Stimulated activated CD4-positive, alpha-beta T cell treated with anti-CD3 and anti-CD28 coated beads, Interleukin-2, amount 100 ng/mL, for 4 hours (primary cell): ENCODE measurements around the gene SFRP5.

Experiments
- DNase-seq: peaks from one replicate; pipeline ENCODE4 v3.0.0-alpha.2; 2020; ENCODE audit warnings: low read depth

SFRP5 gene

GRCh38 chr10:97765201-97765600 lies 6.6 kb downstream of the SFRP5 start:
- DNase-seq: no peak

- DNase-seq: no peak
Observed at GRCh38 chr10:97764519-97764931, 7.3 kb downstream of the SFRP5 start.

- DNase-seq: no peak
Observed at GRCh38 chr10:97763947-97764346, 7.9 kb downstream of the SFRP5 start.

- DNase-seq: no peak
Observed at GRCh38 chr10:97763411-97763810, 8.4 kb downstream of the SFRP5 start.

GRCh38 chr10:97762816-97763215 lies 9.0 kb downstream of the SFRP5 start:
- DNase-seq: no peak

GRCh38 chr10:97762056-97762455 lies 9.7 kb downstream of the SFRP5 start:
- DNase-seq: no peak

GRCh38 chr10:97761331-97761865 lies 10.4 kb downstream of the SFRP5 start:
- no peak for DNase-seq

- DNase-seq: no peak
Observed at GRCh38 chr10:97760461-97761257, 11.1 kb downstream of the SFRP5 start.

GRCh38 chr10:97759946-97760345 lies 11.9 kb downstream of the SFRP5 start:
- DNase-seq: no peak

GRCh38 chr10:97759158-97759887 lies 12.5 kb downstream of the SFRP5 start:
- peak; percentile 14 for DNase-seq

- no peak for DNase-seq
Observed at GRCh38 chr10:97757471-97757870, 14.3 kb downstream of the SFRP5 start.

- DNase-seq: no peak
Observed at GRCh38 chr10:97755718-97756117, 16.1 kb downstream of the SFRP5 start.

- no peak for DNase-seq
Observed at GRCh38 chr10:97754726-97755125, 17.1 kb downstream of the SFRP5 start.

GRCh38 chr10:97752956-97753355 lies 18.8 kb downstream of the SFRP5 start:
- DNase-seq: no peak

GRCh38 chr10:97748116-97748515 lies 23.7 kb downstream of the SFRP5 start:
- no peak for DNase-seq

- no peak for DNase-seq
Observed at GRCh38 chr10:97747573-97747972, 24.2 kb downstream of the SFRP5 start.

GRCh38 chr10:97744405-97745035 lies 27.3 kb downstream of the SFRP5 start:
- DNase-seq: no peak

- DNase-seq: no peak
Observed at GRCh38 chr10:97743169-97743943, 28.4 kb downstream of the SFRP5 start.

GRCh38 chr10:97740613-97741012 lies 31.2 kb downstream of the SFRP5 start:
- DNase-seq: no peak

- no peak for DNase-seq
Observed at GRCh38 chr10:97738616-97739015, 33.2 kb downstream of the SFRP5 start.

- no peak for DNase-seq
Observed at GRCh38 chr10:97737770-97738265, 34.0 kb downstream of the SFRP5 start.
